Activated T-helper 17 cell treated with anti-CD3 and anti-CD28 coated beads, Interleukin-2, amount 50 U/mL, for 72 hours (primary cell): Measurements from ENCODE around the gene CDCP1. TPM values are rescaled to one million over a fixed set of nuclear protein-coding genes. Genes with fewer than 3 reads are reported as not detected.

Source experiments
- ATAC-seq: fragments of 150-1000 bp; cut with Tn5 transposase; replicated peaks from 2 replicates; pipeline ENCODE4 v1.10.0; 2021; ENCODE audit warnings: mild to moderate bottlenecking, moderate library complexity
- H3K27ac Mint-ChIP-seq: one replicate; pipeline ENCODE4 v1.8.0; 2022; ENCODE audit warnings: mixed read lengths
- H3K27me3 Mint-ChIP-seq: one replicate; pipeline ENCODE4 v1.8.0; 2022; ENCODE audit warnings: mixed read lengths
- H3K36me3 Mint-ChIP-seq: one replicate; pipeline ENCODE4 v1.8.0; 2022; ENCODE audit warnings: low read depth, mild to moderate bottlenecking, mixed read lengths
- H3K4me1 Mint-ChIP-seq: one replicate; pipeline ENCODE4 v1.8.0; 2022; ENCODE audit warnings: mixed read lengths
- H3K4me3 Mint-ChIP-seq: one replicate; pipeline ENCODE4 v1.8.0; 2022; ENCODE audit warnings: mild to moderate bottlenecking, mixed read lengths
- H3K9me3 Mint-ChIP-seq: one replicate; pipeline ENCODE4 v1.8.0; 2022; ENCODE audit warnings: mixed read lengths
- total RNA-seq, 2 donors: library from RNA; stranded (reverse); gene quantifications; one replicate each; pipeline ENCODE4 v1.2.3, GENCODE V29; 2022

The CDCP1 gene, protein sequence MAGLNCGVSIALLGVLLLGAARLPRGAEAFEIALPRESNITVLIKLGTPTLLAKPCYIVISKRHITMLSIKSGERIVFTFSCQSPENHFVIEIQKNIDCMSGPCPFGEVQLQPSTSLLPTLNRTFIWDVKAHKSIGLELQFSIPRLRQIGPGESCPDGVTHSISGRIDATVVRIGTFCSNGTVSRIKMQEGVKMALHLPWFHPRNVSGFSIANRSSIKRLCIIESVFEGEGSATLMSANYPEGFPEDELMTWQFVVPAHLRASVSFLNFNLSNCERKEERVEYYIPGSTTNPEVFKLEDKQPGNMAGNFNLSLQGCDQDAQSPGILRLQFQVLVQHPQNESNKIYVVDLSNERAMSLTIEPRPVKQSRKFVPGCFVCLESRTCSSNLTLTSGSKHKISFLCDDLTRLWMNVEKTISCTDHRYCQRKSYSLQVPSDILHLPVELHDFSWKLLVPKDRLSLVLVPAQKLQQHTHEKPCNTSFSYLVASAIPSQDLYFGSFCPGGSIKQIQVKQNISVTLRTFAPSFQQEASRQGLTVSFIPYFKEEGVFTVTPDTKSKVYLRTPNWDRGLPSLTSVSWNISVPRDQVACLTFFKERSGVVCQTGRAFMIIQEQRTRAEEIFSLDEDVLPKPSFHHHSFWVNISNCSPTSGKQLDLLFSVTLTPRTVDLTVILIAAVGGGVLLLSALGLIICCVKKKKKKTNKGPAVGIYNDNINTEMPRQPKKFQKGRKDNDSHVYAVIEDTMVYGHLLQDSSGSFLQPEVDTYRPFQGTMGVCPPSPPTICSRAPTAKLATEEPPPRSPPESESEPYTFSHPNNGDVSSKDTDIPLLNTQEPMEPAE
- under 1 TPM; 0.17 to 0.53 TPM for total RNA-seq

DNA sequence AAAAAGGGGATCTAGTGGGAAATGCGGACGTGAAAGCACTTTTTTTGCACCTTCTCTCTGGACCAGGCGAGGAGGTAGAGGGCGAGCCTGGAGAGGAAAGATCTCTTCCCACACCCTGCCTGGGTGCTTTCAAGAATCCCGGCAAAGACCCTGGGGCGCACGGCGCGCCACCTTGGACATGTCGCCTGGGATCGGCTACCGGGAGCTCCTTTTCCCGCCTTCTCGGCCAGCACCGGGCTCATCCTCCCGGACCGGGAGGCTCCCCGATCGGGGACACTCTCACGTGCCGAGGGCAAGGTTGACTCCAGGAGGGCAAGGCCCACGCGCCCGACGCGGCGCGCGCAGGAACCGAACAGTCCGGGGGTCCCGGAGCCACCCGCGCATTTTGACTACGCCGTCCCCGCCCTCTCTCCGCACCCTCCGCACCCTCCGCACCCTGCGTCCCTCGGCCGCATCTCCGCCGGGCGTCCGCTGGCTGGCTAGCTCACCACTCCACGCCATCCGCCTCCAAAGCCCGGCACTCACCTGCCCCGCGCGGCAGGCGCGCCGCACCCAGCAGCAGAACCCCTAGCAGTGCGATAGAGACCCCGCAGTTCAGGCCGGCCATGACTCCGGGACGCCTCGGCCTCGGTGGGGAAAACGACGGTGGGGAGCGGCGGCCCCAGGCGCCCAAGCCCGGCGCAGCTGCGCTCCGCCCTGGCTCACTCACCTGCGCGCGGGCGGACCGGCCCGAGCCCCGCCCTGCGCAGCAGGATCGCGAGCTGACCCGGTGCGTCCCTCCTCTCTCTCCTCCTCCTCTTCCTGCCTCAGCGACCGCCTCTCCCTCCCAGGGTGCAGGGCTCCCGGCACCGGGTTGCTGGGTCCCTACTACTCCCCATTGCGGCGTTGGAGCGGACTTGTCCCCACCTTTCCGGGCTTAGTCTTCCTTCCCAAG is at the start of gene CDCP1:
Gene CDCP1 (minus strand): TSS at position 698 of the 934 bp plus-strand sequence. CDS start 91 bp downstream, at position 607.
- H3K27ac Mint-ChIP-seq = no peak within 1 kb of the TSS
- peaks cover 3% of the 10 kb centered on the region for H3K9me3 Mint-ChIP-seq
- H3K4me3 Mint-ChIP-seq = peak within 1 kb of the TSS; percentile 68
- peak; percentile 47 for ATAC-seq
- peaks cover 7% of the 10 kb centered on the region for H3K4me1 Mint-ChIP-seq
- no peaks in the 10 kb centered on the region for H3K36me3 Mint-ChIP-seq
- H3K27me3 Mint-ChIP-seq = peaks cover 35% of the 10 kb centered on the region

DNA sequence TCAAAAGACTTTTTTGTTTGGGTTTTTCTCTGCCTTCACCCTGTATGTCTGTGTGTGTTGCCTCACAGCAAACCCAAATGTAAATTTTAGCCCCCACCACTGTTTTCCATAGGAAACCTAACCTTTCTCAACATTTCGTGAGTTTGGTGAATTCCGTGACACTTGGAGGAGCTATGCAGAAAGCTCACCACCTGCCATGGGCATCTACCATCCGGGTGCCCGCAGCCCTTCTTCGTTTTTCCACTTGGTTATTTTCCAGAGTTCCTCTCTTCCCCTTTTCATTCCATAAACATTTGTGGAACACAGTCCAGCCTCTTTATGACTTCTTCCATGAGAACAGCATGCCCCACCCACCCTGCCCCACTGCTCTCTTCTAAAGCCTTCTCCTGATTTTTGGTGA is 48.6 kb upstream of the CDCP1 start:
- no peak for ATAC-seq
- Mint-ChIP-seq H3K4me3 (no peak overlapping the region), H3K4me1 (no peaks in the 10 kb centered on the region), H3K27me3 (peaks cover 27% of the 10 kb centered on the region), H3K36me3 (no peaks in the 10 kb centered on the region), H3K27ac (no peak overlapping the region), H3K9me3 (no peaks in the 10 kb centered on the region)

DNA sequence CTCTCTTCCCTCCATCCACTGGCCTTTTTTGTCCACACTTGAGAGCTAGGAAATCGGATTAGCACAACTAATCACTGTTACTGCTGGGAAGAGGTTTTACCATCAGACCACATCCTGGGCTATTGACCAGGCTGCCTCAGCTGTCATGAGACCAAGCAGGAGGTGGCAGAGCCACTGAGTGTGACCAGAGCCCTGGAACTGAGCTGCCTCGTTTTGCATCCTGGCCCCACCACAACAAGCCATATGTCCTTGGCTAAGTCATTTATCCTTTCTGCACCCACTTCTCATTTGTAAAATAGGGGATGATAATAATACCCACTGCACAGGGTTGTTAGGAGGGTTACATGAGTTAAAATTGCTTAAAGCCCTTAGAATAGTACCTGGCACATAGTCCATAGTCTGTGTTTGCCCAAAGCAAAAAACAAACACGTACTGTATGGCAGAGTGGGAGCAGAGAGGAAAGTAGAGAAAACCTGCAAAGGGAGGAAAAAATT is 45.8 kb upstream of the CDCP1 start:
- Mint-ChIP-seq H3K27me3 (peaks cover 18% of the 10 kb centered on the region), H3K4me3 (no peak overlapping the region), H3K36me3 (no peaks in the 10 kb centered on the region), H3K9me3 (no peaks in the 10 kb centered on the region), H3K27ac (no peak overlapping the region), H3K4me1 (peaks cover 6% of the 10 kb centered on the region)
- ATAC-seq = no peak

DNA sequence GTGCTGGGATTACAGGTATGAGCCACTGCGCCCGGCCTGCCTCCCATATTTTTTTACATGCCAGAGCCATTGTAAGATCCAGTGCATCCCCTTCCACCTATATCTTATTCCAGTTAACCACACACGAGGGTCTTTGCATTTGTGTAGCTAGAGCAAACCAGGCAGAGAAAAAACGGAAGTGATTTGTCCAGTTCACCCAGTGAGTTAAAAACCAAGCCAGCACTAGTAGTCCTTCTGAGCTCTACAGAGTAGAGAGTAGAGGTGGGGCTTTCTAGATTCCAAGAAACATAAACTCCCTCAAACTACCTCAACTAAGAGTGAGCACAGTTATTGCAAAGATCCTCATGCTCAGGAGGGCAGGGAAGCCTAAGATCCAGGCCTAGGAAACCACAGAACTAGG is 45.2 kb upstream of the CDCP1 start:
- Mint-ChIP-seq H3K27me3 (peaks cover 12% of the 10 kb centered on the region), H3K4me3 (no peak overlapping the region), H3K36me3 (no peaks in the 10 kb centered on the region), H3K9me3 (no peaks in the 10 kb centered on the region), H3K27ac (no peak overlapping the region), H3K4me1 (peaks cover 6% of the 10 kb centered on the region)
- ATAC-seq = no peak

DNA sequence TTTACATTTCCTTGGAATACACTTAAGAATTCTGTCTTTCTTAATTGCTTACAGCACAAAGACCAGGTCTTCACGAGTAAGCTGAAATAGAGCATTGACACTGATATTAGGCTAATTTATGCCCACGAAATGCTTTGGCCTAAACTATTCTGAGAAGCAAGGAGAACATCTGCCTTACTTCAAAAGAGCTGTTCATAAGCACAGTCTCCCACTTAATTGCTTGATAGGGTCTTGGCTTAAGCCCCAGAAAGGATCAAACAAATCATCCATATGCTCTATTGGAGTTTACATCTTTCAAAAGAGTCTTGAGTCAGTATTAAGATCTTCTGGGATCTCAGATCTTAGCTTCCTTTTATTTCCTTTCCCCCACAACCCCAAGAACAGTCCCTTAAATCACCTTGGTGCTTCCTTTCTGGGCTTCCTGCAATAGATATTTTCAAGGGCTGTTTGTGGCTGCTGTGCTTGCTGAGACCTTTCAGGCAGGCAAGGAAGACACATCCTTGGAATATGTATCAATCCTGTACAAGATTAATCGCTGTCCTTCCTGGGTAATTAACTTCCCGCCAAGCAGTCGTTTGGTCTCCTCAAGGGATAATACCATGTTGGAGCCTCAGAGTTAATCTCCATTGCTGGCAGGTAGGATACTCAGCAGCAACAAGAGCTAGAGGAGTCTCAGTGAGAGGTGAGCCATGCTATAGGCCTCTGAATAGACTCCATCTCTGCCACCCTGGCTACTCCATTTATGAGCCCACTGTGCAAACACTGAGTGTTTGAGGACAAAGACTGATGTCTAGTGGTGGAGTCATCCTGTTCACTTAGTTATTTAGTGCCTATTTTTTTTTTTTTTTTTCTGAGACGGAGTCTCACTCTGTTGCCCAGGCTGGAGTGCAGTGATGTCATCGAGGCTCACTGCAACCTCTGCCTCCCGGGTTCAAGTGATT is 42.8 kb upstream of the CDCP1 start:
- no peak overlapping the region for H3K4me3 Mint-ChIP-seq
- peaks cover 5% of the 10 kb centered on the region for H3K27me3 Mint-ChIP-seq
- H3K9me3 Mint-ChIP-seq = no peaks in the 10 kb centered on the region
- no peaks in the 10 kb centered on the region for H3K36me3 Mint-ChIP-seq
- H3K4me1 Mint-ChIP-seq = peaks cover 6% of the 10 kb centered on the region
- ATAC-seq = no peak
- no peak overlapping the region for H3K27ac Mint-ChIP-seq

DNA sequence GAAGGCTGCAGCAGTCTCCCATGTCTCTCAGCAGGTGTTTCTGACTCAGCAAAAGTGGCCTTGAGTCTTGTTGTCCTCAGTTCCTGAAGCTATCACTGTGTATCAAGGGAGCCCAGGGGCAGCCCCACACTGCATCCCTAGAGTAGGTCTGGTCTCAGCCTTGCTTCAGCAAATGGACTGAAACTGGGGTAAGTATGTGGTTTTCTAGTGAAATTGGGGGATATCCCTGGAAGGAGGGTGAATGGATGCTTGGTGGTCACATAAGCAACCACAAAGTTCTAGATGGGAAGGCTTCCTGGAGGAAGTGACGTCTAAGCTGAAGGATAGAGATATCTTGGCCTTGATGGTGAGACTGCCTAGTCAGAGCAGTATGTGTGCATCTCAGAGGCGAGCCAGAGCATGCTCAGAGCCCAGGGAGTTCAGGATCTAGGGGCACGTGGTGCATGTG is 41.5 kb upstream of the CDCP1 start:
- peak overlapping the region; percentile 21 for H3K27ac Mint-ChIP-seq
- no peak overlapping the region for H3K4me3 Mint-ChIP-seq

DNA sequence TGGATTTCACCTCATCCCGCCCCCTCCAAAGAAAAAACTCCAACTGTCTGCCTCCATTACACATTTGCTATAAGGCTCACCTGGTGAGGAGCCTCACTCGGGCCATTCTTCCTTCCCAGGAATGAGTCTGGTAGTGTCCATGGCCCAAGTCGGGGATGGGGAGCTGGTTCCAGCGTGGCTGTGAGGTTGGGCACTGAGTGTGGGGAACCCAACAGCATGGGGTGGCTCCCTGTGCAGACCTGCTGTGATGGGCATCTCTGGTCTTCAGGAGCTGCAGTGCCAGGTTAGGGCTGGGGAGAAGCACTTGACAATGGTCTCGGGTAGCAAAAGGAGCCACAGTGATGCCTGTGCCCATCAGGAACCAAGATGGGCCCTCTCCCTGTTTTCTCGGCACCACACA is 40.7 kb upstream of the CDCP1 start:
- Mint-ChIP-seq H3K9me3 (no peaks in the 10 kb centered on the region), H3K27me3 (peaks cover 5% of the 10 kb centered on the region), H3K36me3 (no peaks in the 10 kb centered on the region), H3K4me3 (no peak overlapping the region), H3K4me1 (peaks cover 6% of the 10 kb centered on the region), H3K27ac (no peak overlapping the region)
- ATAC-seq = no peak

More for the DNA sequence above, 41.5 kb upstream of the CDCP1 start:
- Mint-ChIP-seq H3K36me3 (no peaks in the 10 kb centered on the region), H3K4me1 (peaks cover 6% of the 10 kb centered on the region), H3K27me3 (peaks cover 5% of the 10 kb centered on the region), H3K9me3 (no peaks in the 10 kb centered on the region)
- peak; percentile 84 for ATAC-seq

DNA sequence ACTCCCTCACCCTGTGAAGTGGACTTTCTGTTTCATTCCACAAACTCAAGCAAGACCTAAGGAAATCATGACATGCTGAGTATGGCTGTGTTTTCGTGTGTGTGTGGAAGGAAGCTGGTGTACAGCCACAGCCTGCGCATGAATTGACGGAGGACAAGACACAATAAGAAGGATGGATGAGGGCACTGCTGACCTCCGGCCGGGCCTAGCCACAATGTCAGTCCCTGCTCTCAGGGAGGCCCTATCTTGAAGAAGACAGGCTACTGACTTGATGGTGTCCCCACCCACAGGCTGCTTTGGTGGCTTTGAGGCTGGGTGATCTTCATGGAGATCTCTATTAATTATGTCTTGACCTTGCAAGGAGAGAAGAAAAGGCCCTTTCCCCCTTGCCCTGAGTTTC is 39.3 kb upstream of the CDCP1 start:
- no peak overlapping the region for H3K27ac Mint-ChIP-seq

DNA sequence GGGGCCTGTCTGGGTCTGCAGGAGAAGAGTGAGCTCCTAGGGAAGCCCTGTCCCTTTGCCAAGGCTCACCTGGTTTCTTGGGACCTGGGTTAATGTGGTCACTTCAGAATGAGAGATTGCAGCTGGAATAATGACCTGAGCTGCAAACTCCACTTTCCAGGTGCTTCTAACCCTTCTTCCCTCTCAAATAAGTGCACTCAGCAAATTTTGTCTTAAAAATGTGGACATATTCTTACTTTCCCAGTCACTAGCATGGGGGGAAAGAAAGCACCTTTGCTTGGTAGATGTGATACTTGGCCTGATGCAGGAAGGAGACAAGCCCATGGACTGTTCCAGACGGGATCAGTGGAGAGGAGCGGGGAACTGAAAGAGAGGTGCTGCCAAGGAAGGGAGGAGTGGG is 38.9 kb upstream of the CDCP1 start:
- Mint-ChIP-seq H3K27ac (no peak overlapping the region), H3K9me3 (no peaks in the 10 kb centered on the region), H3K4me3 (no peak overlapping the region), H3K4me1 (peaks cover 6% of the 10 kb centered on the region), H3K36me3 (no peaks in the 10 kb centered on the region), H3K27me3 (peaks cover 7% of the 10 kb centered on the region)
- ATAC-seq = no peak

More for the DNA sequence above, 39.3 kb upstream of the CDCP1 start:
- H3K4me3 Mint-ChIP-seq = no peak overlapping the region
- H3K9me3 Mint-ChIP-seq = no peaks in the 10 kb centered on the region
- no peak for ATAC-seq
- H3K4me1 Mint-ChIP-seq = peaks cover 6% of the 10 kb centered on the region
- peaks cover 5% of the 10 kb centered on the region for H3K27me3 Mint-ChIP-seq
- no peaks in the 10 kb centered on the region for H3K36me3 Mint-ChIP-seq

DNA sequence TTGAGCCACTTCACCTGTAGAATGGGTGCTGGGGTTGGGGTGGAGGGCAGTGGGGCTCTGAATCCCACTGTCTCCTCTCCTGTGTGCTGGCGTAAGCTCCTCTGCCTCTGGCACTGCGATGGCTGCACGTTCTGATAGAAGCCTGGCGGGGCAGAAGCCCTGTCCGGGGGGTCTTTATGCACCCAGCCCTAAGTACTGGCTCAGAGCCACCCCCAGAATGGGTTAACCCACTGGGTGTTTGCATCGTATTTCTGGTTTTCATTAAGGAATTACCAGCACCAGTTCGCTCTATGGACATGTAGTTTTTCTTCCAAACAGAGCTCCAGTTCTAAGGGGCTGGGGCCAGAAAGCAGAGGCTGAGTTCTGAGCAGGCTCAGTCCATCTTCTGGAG is 37.7 kb upstream of the CDCP1 start:
- Mint-ChIP-seq H3K36me3 (no peaks in the 10 kb centered on the region), H3K27me3 (peaks cover 8% of the 10 kb centered on the region), H3K4me3 (no peak overlapping the region), H3K9me3 (no peaks in the 10 kb centered on the region), H3K27ac (no peak overlapping the region), H3K4me1 (peaks cover 6% of the 10 kb centered on the region)
- no peak for ATAC-seq

DNA sequence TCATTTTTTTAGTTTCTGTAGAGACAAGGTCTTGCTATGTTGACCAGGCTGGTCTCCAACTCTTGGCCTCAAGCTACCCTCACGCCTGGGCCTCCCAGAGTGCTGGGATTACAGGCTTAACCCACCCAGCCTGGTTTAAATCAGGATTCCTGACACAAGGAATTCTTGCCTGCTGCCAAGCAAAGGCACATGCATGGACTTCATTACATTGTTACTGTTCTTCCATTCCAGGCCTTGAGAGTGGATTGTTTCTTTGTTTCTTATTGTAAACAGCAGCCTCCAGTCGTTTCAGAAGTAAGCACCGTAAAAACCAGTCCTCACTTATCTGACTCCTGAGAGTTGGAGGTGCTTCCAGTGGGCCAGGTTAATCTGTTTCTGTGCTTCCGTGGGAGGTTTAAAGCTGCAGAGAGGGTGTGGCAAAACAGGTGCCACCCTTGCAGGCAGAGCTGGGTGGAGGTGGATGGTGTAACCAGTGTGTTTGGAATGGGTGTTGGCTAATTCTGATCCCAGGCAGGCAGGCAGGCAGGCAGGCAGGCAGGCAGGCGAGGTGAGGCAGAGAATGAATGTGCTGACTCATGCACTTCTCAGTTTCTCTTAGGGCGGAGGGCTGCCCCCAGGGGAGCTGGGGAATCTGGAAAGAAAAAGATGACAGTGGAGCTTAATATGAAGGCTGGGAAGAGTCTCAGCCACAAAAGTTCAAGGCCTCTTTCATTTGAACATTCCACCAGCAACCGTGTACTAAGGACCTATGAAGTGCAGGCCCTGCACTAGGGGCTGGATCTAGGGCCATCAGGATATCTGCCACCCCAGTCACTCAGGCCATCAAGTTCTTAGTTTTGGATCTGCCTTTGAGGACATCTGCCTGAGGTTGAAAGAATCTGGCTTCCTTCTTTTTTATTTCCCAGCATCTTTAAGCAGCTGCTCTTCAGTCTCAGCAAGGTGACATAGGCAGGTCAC is 37.0 kb upstream of the CDCP1 start:
- Mint-ChIP-seq H3K36me3 (no peaks in the 10 kb centered on the region), H3K4me1 (peaks cover 6% of the 10 kb centered on the region), H3K27ac (no peak overlapping the region), H3K9me3 (no peaks in the 10 kb centered on the region), H3K27me3 (peaks cover 8% of the 10 kb centered on the region), H3K4me3 (no peak overlapping the region)
- no peak for ATAC-seq

DNA sequence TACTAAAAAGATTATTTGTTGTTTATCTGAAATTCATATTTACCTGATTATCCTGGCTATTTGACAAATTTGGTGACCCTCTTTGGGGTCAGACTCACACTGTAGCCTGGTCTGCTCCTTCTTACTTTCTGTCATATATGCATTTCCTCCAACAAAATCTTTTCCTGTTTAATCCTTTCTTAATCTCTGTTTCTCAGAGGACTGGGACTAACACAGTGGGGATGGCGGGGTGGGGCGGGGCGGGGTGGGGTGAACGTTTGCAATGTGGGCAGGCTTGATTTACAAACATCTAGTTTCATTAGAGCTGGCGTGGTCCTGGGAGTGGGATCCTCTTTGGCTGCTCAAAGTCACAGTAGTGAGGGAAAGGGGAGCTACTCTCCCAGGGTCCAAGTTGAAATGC is 35.3 kb upstream of the CDCP1 start:
- Mint-ChIP-seq H3K4me1 (no peaks in the 10 kb centered on the region), H3K4me3 (no peak overlapping the region), H3K27ac (no peak overlapping the region), H3K27me3 (peaks cover 14% of the 10 kb centered on the region), H3K36me3 (no peaks in the 10 kb centered on the region), H3K9me3 (no peaks in the 10 kb centered on the region)
- ATAC-seq = no peak
